RWPE2 (cell line): ENCODE data around the gene SAP30BP.

Experiments used
- ATAC-seq: fragments of 200-7000 bp; cut with Tn5 transposase; 3 replicates; pipeline ENCODE4 v1.9.1; 2021; ENCODE audit warnings: low read depth
- DNase-seq: peaks from one replicate; pipeline ENCODE4 v3.0.0-alpha.2; 2020; ENCODE audit warnings: low spot score
- H3K27ac ChIP-seq: fragments of 450-650 bp; 2 replicates; pipeline ENCODE4 v1.5.1; 2017; ENCODE audit warnings: mild to moderate bottlenecking; ENCODE audit not compliant: poor library complexity, severe bottlenecking
- H3K27me3 ChIP-seq: fragments of 250-450 bp; sonication (Bioruptor Pico); 2 replicates; pipeline ENCODE4 v1.5.1; 2021; ENCODE audit warnings: mild to moderate bottlenecking, moderate library complexity; ENCODE audit not compliant: insufficient read depth, poor library complexity, severe bottlenecking
- H3K36me3 ChIP-seq: fragments of 250-450 bp; sonication (Bioruptor Pico); 2 replicates; pipeline ENCODE4 v1.5.1; 2020; ENCODE audit warnings: low read depth, mild to moderate bottlenecking, moderate library complexity
- H3K4me1 ChIP-seq: fragments of 250-450 bp; sonication (Bioruptor Pico); 2 replicates; pipeline ENCODE4 v1.5.1; 2021; ENCODE audit warnings: mild to moderate bottlenecking, moderate library complexity; ENCODE audit not compliant: insufficient read depth, poor library complexity, severe bottlenecking
- H3K4me3 ChIP-seq: fragments of 250-450 bp; sonication (Bioruptor Pico); 2 replicates; pipeline ENCODE4 v1.5.1; 2021; ENCODE audit warnings: mild to moderate bottlenecking, moderate library complexity; ENCODE audit not compliant: severe bottlenecking
- H3K9me3 ChIP-seq: fragments of 250-450 bp; sonication (Bioruptor Pico); 2 replicates; pipeline ENCODE4 v1.5.1; 2021; ENCODE audit warnings: mild to moderate bottlenecking, moderate library complexity; ENCODE audit not compliant: severe bottlenecking
- TF ChIP-seq, protein P1 (sequence below): fragments of 450-650 bp; IDR thresholded peaks from one replicate; pipeline ENCODE4 v1.5.1; 2017; ENCODE audit warnings: mild to moderate bottlenecking, moderate library complexity; ENCODE audit not compliant: poor library complexity, severe bottlenecking

SAP30BP gene

DNA sequence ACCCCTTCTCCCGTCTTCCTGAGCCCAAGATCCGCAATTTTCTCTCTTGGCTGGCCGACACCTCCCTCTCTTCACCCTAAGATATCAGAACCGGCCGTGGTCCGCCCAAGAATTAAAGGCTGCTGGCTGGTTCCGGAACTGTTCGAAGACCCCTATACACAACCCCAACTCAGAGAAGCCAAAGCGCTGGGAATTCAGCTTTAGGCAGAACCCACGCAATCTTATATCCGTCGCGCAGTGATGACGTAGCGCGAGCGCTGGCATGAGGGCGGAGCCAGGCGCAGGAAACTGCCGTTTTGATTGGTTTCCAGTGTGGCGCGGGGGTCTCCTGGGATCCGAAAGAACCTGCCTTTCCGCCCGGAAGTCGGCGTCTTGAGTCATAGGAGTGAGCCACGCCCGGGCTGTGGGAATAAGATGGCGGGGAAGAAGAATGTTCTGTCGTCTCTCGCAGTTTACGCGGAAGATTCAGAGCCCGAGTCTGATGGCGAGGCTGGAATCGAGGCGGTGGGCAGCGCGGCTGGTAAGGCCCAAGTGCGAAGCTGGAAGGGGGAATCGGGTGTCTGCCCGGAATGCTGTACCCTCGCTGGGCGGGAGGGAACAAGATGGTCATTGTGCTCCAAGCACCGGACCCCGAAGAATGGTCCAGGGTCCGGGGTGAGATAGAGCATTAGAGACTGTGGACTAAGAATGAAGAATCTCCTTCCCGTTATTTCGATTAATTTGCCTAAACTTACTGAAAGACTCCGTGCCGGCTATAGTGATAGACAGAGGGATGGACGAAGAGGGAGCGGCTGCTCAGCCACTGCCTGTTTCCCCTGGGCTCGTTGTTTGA is at the start of gene SAP30BP, which contains the start of gene RECQL5:
Gene SAP30BP, plus strand, starts transcription at position 380 of the 832 bp plus-strand sequence. Its CDS starts 35 bp downstream, at position 415.
Gene RECQL5, minus strand, starts transcription at position 196 of the 832 bp plus-strand sequence. CDS start 597 bp downstream, outside the sequence.
- Histone ChIP-seq H3K4me3 (peak within 1 kb of the TSS; percentile 83), H3K27ac (peak within 1 kb of the TSS; percentile 53), H3K36me3 (peaks cover 77% of the 10 kb centered on the region), H3K9me3 (no peaks in the 10 kb centered on the region), H3K27me3 (no peaks in the 10 kb centered on the region), H3K4me1 (peaks cover 14% of the 10 kb centered on the region)
- TF ChIP-seq, protein P1, sequence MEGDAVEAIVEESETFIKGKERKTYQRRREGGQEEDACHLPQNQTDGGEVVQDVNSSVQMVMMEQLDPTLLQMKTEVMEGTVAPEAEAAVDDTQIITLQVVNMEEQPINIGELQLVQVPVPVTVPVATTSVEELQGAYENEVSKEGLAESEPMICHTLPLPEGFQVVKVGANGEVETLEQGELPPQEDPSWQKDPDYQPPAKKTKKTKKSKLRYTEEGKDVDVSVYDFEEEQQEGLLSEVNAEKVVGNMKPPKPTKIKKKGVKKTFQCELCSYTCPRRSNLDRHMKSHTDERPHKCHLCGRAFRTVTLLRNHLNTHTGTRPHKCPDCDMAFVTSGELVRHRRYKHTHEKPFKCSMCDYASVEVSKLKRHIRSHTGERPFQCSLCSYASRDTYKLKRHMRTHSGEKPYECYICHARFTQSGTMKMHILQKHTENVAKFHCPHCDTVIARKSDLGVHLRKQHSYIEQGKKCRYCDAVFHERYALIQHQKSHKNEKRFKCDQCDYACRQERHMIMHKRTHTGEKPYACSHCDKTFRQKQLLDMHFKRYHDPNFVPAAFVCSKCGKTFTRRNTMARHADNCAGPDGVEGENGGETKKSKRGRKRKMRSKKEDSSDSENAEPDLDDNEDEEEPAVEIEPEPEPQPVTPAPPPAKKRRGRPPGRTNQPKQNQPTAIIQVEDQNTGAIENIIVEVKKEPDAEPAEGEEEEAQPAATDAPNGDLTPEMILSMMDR = no peak
- ATAC-seq = peak; percentile 99
- peak; percentile 99 for DNase-seq

DNA sequence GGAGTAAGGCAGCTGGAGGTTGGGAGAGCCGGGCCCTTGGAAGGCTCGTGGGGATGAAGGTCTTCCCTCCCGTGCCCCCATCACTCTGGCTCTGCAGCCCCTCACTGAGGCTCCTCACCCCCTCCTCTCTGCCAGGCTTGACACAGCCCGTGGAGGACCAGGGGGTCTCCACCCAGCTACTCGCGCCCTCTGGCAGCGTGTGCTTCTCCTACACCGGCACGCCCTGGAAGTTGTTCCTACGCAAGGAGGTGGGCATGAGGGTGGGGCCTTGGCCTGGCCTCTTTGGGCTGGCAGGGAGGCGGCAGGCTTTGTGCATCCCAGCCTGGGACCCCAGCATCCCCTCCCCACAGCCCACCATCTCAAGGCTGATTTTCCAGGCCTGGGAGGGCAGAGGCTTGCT is 49.5 kb upstream of the SAP30BP start:
- Histone ChIP-seq H3K27ac (no peak overlapping the region), H3K27me3 (no peaks in the 10 kb centered on the region), H3K4me1 (no peaks in the 10 kb centered on the region), H3K4me3 (no peak overlapping the region), H3K36me3 (no peaks in the 10 kb centered on the region), H3K9me3 (no peaks in the 10 kb centered on the region)
- ATAC-seq = no peak
- DNase-seq = no peak
- TF ChIP-seq, protein P1 = no peak

DNA sequence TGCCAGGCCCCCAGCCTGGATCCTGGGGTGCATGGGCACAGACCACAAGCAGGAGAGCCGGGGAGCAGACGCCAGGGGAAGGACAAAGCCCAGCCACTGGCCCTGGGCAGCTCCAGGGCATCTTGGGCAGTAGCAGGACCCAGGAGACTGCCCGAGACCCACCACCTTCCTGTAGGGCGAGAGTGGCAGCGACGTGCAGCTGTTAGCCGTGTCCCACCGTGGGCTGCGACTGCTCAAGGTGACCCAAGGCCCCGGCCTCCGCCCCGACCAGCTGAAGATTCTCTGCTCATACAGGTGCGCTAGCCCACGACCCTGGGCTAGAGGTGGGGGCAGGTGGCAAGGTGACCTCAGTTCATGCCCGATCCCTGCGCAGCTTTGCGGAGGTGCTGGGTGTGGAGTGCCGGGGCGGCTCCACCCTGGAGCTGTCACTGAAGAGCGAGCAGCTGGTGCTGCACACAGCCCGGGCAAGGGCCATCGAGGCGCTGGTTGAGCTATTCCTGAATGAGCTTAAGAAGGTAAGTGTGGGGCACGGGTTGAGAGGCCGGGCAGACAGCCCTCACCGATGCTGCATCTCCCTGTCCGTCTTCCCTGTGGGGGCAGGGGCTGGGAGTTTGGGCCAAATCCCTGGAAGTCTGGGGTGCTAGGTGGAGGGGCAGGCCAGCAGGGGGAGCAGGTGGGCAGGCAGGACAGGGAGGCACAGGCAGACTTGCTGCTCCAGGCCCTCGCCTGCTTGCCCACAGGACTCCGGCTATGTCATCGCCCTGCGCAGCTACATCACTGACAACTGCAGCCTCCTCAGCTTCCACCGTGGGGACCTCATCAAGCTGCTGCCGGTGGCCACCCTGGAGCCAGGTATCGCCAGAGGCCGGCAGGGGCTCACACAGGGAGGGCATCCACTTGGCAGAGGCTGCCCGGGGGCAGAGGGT is 47.4 kb upstream of the SAP30BP start:
- TF ChIP-seq, protein P1 = peak; percentile 43
- no peaks in the 10 kb centered on the region for H3K27me3 ChIP-seq
- ATAC-seq (peak; percentile 17; the same call in 2 of the 3 replicates), DNase-seq (no peak)
- H3K27ac ChIP-seq = no peak overlapping the region
- H3K36me3 ChIP-seq = no peaks in the 10 kb centered on the region
- H3K4me3 ChIP-seq = no peak overlapping the region
- H3K4me1 ChIP-seq = no peaks in the 10 kb centered on the region
- H3K9me3 ChIP-seq = no peaks in the 10 kb centered on the region

DNA sequence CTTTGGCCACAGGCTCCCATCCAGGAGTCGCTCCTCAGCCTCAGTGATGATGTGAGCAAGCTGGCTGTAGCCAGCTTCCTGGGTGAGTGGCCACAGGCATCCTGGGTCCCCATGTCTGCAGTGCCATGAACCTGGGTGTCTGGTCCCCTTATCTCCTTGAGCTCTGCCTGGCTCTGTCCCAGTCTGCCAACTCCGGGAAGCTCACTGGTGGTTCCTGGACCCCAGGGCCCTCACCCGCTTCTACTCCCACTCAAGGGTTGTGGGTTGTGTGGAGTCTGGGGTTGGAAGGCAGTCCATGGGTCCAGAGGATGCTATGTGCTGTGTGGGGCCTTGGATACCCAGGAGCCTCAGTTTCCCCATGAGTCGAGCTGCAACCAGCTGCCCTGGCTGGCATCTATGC is 45.6 kb upstream of the SAP30BP start:
- H3K36me3 ChIP-seq = no peaks in the 10 kb centered on the region
- ATAC-seq = no peak
- no peaks in the 10 kb centered on the region for H3K9me3 ChIP-seq
- TF ChIP-seq, protein P1 = no peak
- no peak overlapping the region for H3K4me3 ChIP-seq
- H3K27ac ChIP-seq = no peak overlapping the region
- no peaks in the 10 kb centered on the region for H3K4me1 ChIP-seq
- DNase-seq = no peak
- no peaks in the 10 kb centered on the region for H3K27me3 ChIP-seq
